IPS DF 4.7 (cell line): ENCODE results near the gene KRT5.
"Not testable (repeated sequence)": the region's sequence is repeated elsewhere in the genome, so short reads cannot be mapped to it uniquely, and the experiment has no call there.

Experiments
- DNase-seq: peaks from one replicate; pipeline ENCODE4 v3.0.0-alpha.2; 2013; ENCODE audit warnings: low spot score; ENCODE audit errors: extremely low read depth

Gene KRT5

GRCh38 chr12:52521175-52521567, 977 bp upstream of the KRT5 start:
- no peak for DNase-seq

GRCh38 chr12:52519387-52519703, 849 bp downstream of the KRT5 start:
- DNase-seq = no peak

- DNase-seq = no peak
Observed at GRCh38 chr12:52518574-52519386, 1.4 kb downstream of the KRT5 start.

GRCh38 chr12:52517888-52518287, 2.3 kb downstream of the KRT5 start:
- no peak for DNase-seq

GRCh38 chr12:52517005-52517835, 3.0 kb downstream of the KRT5 start:
- DNase-seq = no peak

GRCh38 chr12:52515927-52516831, 4.0 kb downstream of the KRT5 start:
- no peak for DNase-seq

- no peak for DNase-seq
Observed at GRCh38 chr12:52515319-52515646, 4.9 kb downstream of the KRT5 start.

GRCh38 chr12:52514471-52515318, 5.5 kb downstream of the KRT5 start:
- no peak for DNase-seq

GRCh38 chr12:52513736-52514135, 6.5 kb downstream of the KRT5 start:
- no peak for DNase-seq

GRCh38 chr12:52508211-52508610, 12.0 kb downstream of the KRT5 start:
- DNase-seq = no peak

GRCh38 chr12:52506858-52507715, 13.1 kb downstream of the KRT5 start:
- DNase-seq = no peak

GRCh38 chr12:52502877-52503276, 17.3 kb downstream of the KRT5 start:
- no peak for DNase-seq

GRCh38 chr12:52501490-52501889, 18.7 kb downstream of the KRT5 start:
- no peak for DNase-seq

GRCh38 chr12:52500574-52500973, 19.6 kb downstream of the KRT5 start:
- DNase-seq = not testable (repeated sequence)

- no peak for DNase-seq
Observed at GRCh38 chr12:52499806-52500560, 20.2 kb downstream of the KRT5 start.

- DNase-seq = no peak
Observed at GRCh38 chr12:52498946-52499345, 21.2 kb downstream of the KRT5 start.

- no peak for DNase-seq
Observed at GRCh38 chr12:52497975-52498374, 22.2 kb downstream of the KRT5 start.

GRCh38 chr12:52496590-52497071, 23.6 kb downstream of the KRT5 start:
- DNase-seq = peak; percentile 41

GRCh38 chr12:52496054-52496453, 24.1 kb downstream of the KRT5 start:
- DNase-seq = no peak
